Upper lobe of left lung (tissue), 6 donors: ENCODE measurements around the gene SLC2A2. TPM values are rescaled to one million over a fixed set of nuclear protein-coding genes. Genes with fewer than 3 reads are reported as not detected.

Experiments used
- ATAC-seq, 2 donors: fragments of 200-7000 bp; cut with Tn5 transposase; one replicate each; pipeline ENCODE4 v1.9.1; 2022; ENCODE audit warnings: mild to moderate bottlenecking in 2 of 2, moderate library complexity in 2 of 2; ENCODE audit not compliant: low FRiP score in 2 of 2
- DNase-seq, 2 donors: peaks; one replicate each; pipeline ENCODE4 v3.0.0-alpha.2; 2019 to 2020
- H3K27ac ChIP-seq, 4 donors: fragments of 200-600 bp; sonication (generic); one replicate each; pipeline ENCODE4 v1.5.1; 2016 to 2019
- H3K27me3 ChIP-seq, 4 donors: fragments of 200-600 bp; sonication (generic); one replicate each; pipeline ENCODE4 v1.5.1; 2017 to 2019
- H3K36me3 ChIP-seq, 4 donors: fragments of 200-600 bp; sonication (generic); one replicate each; pipeline ENCODE4 v1.5.1; 2016 to 2019
- H3K4me1 ChIP-seq, 4 donors: fragments of 200-600 bp; sonication (generic); one replicate each; pipeline ENCODE4 v1.5.1; 2018 to 2019
- H3K4me3 ChIP-seq, 4 donors: fragments of 200-600 bp; sonication (generic); one replicate each; pipeline ENCODE4 v1.5.1; 2017 to 2019; ENCODE audit warnings: mild to moderate bottlenecking in 2 of 4, moderate library complexity in 1 of 4
- H3K9me3 ChIP-seq, 4 donors: fragments of 200-600 bp; sonication (generic); one replicate each; pipeline ENCODE4 v1.5.1; 2018 to 2019
- CTCF ChIP-seq, 6 experiments: fragments of 450-650 bp in 4 of 6; fragments of 200-600 bp in 2 of 6; sonication (generic) in 2 of 6; IDR thresholded peaks; one replicate each; pipeline ENCODE4 v1.5.1; 2016 to 2019; ENCODE audit warnings: antibody characterized with exemption in 6 of 6
- EP300 ChIP-seq, 4 donors: sonication (generic); formaldehyde crosslinking; IDR thresholded peaks; one replicate each; pipeline ENCODE4 v1.5.1; 2017; ENCODE audit warnings: antibody characterized with exemption in 4 of 4, control low read depth in 2 of 4
- POLR2A ChIP-seq, 4 donors: fragments of 450-650 bp; IDR thresholded peaks; one replicate each; pipeline ENCODE4 v1.5.1; 2016 to 2017; ENCODE audit warnings: antibody characterized with exemption in 4 of 4, mild to moderate bottlenecking in 2 of 4
- POLR2AphosphoS5 ChIP-seq, 2 donors: sonication (generic); formaldehyde crosslinking; IDR thresholded peaks; one replicate each; pipeline ENCODE4 v1.5.1; 2017; ENCODE audit warnings: antibody characterized with exemption in 2 of 2
- WGBS, 2 donors: methylation state at CpG; one replicate each; pipeline ENCODE4 v1.1.5; 2017 to 2018; 5-methylcytosine and 5-hydroxymethylcytosine counted together
- total RNA-seq, 6 donors: library from RNA; depleted of rRNA in 4 of 6; stranded (reverse); fragments of >200 nt in 4 of 6; gene quantifications; one replicate each; pipeline versions ENCODE4 v1.1.0 to v1.2.1, GENCODE V29; 2016 to 2021
- donor health status: DM: no; HTN: no; CAD: no; lungs with moderate emphysema.
- donor health status: DM: no; HTN: yes; CAD: no; lungs with severe emphysema.

Gene SLC2A2
- total RNA-seq, 6 donors from 2014 or later: 0.06 to 0.13 TPM; not detected in 4

DNA sequence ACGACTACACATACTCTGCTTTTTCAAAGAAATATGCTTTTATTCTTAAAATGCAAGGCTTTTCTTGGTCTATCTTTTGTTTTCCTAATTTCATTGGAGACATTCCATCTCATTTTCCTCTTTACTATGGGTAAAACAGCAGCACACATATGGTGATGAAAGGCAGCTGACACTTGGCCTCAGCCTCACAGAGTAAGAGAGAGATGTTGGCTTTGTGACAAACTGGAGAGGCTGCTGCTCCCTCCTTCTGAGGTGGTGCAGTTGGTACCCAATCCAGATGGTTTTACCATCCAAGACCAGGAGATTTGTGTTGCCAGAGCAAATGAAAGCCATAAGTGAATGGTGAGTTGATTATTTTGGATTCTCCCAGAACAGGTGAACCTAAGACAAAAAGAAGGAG lies 13.2 kb upstream of the SLC2A2 start:
- DNase-seq (no peak), ATAC-seq (no peak)
- Histone ChIP-seq H3K27me3 (no peaks in the 10 kb centered on the region), H3K4me1 (peaks cover 0 to 3% (median under 1%) of the 10 kb centered on the region in 4 donors), H3K36me3 (no peaks in the 10 kb centered on the region), H3K4me3 (no peak overlapping the region), H3K9me3 (no peaks in the 10 kb centered on the region), H3K27ac (no peak overlapping the region)
- no peak for TF ChIP-seq EP300 (IDR thresholded peaks at IDR 0.05)
- no peak for TF ChIP-seq POLR2AphosphoS5 (IDR thresholded peaks at IDR 0.05)
- no peak for TF ChIP-seq POLR2A (IDR thresholded peaks at IDR 0.05)
- no peak for TF ChIP-seq CTCF (IDR thresholded peaks at IDR 0.05)
- WGBS, 2 donors: 83 to 89% methylated on average over 1 of the region's 1 CpG

DNA sequence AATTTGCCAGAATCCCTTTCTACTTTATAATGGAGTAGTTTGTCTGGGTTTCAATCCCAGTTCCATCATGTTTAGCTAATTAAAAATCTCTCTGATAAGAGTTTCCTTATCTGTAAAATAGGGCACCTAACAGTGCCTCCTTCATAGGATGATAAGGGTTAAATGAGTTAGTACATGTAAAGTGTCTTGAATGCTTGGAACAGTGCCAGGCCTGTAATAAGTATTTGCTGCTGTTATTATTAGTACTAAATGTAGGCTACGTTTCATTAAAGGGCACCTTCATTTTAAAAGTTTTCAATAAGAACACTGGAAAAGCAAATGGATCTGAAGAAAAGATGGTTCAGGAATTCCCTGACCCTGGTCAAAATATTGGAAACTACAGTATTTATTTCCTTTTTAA lies 11.8 kb upstream of the SLC2A2 start:
- H3K27ac ChIP-seq: no peak overlapping the region
- H3K4me1 ChIP-seq: no peaks in the 10 kb centered on the region
- H3K27me3 ChIP-seq: no peaks in the 10 kb centered on the region
- WGBS, 2 donors: 24 to 36% methylated on average over 1 of the region's 1 CpG
- TF ChIP-seq POLR2A (IDR thresholded peaks at IDR 0.05): no peak
- no peak for TF ChIP-seq EP300 (IDR thresholded peaks at IDR 0.05)
- TF ChIP-seq CTCF (IDR thresholded peaks at IDR 0.05): no peak
- no peak for TF ChIP-seq POLR2AphosphoS5 (IDR thresholded peaks at IDR 0.05)
- no peak overlapping the region for H3K4me3 ChIP-seq
- DNase-seq (no peak), ATAC-seq (no peak)
- no peaks in the 10 kb centered on the region for H3K9me3 ChIP-seq
- no peaks in the 10 kb centered on the region for H3K36me3 ChIP-seq

DNA sequence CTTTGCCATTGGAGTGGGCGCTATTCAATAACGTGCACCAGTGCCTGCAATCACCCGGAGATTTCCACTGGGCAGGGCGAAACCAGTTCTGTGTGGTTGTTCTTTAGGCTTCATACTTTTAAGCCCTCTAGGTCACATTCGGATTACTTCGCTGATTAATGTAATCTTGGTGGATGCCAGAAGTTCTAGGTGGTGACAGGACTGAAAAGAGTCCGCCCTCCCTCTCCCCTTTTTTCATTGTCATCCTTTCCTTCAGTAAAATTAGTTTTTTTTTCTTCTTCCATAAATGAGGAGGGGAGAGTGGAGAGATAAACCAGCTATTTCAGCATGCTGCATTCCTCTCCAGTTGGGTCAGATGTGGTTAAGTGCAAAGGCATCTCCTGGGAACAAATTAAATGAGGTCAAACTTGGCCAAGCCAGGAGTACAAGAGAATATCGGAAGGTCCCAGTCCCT lies 2.3 kb upstream of the SLC2A2 start:
- Histone ChIP-seq H3K4me3 (peak overlapping the region in 3 of 4 donors; percentile 2 to 28 (median 21)), H3K4me1 (peaks cover 0 to 11% (median 6%) of the 10 kb centered on the region in 4 donors), H3K9me3 (no peaks in the 10 kb centered on the region), H3K27me3 (no peaks in the 10 kb centered on the region), H3K36me3 (no peaks in the 10 kb centered on the region), H3K27ac (no peak overlapping the region)
- 63 to 78% methylated on average over 4 to 8 of the region's 8 CpGs for WGBS, 2 donors
- TF ChIP-seq CTCF (IDR thresholded peaks at IDR 0.05) (no peak), EP300 (IDR thresholded peaks at IDR 0.05) (no peak), POLR2A (IDR thresholded peaks at IDR 0.05) (no peak), POLR2AphosphoS5 (IDR thresholded peaks at IDR 0.05) (no peak)
- no peak for DNase-seq
- ATAC-seq: peak in 1 of 2 donors; percentile 93

DNA sequence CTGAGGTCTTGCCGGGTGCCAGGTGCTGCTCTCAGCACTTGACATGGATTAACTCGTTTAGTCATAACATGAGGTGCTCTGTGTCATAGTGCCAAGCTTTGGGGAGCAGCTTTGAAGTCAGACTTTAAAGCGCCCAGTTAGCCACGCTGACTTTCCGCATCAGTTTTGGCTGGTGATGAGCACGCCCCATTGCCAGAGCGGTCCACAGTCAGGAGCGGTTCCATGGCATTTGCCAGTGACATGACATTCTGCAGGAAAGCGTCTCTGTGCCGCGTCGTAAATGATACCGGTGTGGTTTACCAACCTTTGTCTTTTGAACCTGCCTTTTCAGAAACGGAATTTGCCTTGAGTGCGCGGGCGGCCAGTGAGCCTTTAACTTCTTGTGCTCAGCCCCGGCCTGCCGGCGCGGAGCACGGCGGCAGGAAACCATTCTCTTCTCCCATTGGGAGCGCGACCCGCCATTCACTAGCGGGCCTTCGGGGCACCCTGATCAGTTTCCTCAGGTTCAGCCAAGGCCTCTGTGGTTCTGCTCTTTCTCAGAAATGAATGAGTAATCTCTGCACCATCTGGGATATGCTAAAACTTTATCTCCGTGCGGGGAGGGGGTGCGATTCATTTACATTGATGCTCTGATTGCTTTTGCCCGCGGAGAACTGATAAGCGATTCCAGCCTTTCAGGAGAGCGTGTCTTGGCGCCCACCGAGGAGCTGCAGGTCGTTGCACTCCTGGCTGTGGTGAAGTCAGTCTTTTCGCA lies 1.7 kb upstream of the SLC2A2 start:
- H3K4me1 ChIP-seq: peaks cover 0 to 11% (median 6%) of the 10 kb centered on the region in 4 donors
- peak overlapping the region in 3 of 4 donors; percentile 2 to 28 (median 21) for H3K4me3 ChIP-seq
- WGBS, 2 donors: 11 to 17% methylated on average over 31 to 39 of the region's 39 CpGs
- H3K36me3 ChIP-seq: no peaks in the 10 kb centered on the region
- no peak overlapping the region for H3K27ac ChIP-seq
- ATAC-seq (peak; percentile 19 to 64), DNase-seq (peak; percentile 23 to 73)
- no peaks in the 10 kb centered on the region for H3K9me3 ChIP-seq
- no peaks in the 10 kb centered on the region for H3K27me3 ChIP-seq
- TF ChIP-seq POLR2AphosphoS5 (IDR thresholded peaks at IDR 0.05) (no peak), EP300 (IDR thresholded peaks at IDR 0.05) (no peak), CTCF (IDR thresholded peaks at IDR 0.05) (no peak), POLR2A (IDR thresholded peaks at IDR 0.05) (no peak)

DNA sequence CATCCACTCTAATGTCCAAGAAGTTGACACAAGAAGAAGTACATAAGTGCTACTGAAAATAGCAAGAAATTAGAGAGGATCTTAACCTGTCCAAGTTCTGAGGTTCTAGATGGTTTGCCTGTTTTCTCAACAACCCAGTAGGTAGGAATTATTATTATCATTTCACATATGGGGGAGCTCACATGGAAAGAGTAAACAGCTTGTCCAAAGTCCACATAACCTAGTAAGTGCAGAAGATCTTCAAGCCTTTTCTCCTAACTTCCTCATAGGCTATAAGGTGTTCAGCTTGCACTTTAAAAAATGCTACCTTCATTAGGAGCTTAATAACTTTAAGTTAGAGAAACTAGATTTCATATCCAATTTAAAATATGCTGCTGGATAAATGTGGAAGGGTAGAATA lies 3.0 kb downstream of the SLC2A2 start:
- ATAC-seq: no peak
- Histone ChIP-seq H3K4me3 (no peak overlapping the region), H3K9me3 (no peaks in the 10 kb centered on the region), H3K27ac (no peak overlapping the region), H3K27me3 (no peaks in the 10 kb centered on the region), H3K36me3 (no peaks in the 10 kb centered on the region), H3K4me1 (peaks cover 0 to 8% (median 5%) of the 10 kb centered on the region in 4 donors)
- no peak for DNase-seq
- no peak for TF ChIP-seq POLR2A (IDR thresholded peaks at IDR 0.05)
- no peak for TF ChIP-seq POLR2AphosphoS5 (IDR thresholded peaks at IDR 0.05)
- no peak for TF ChIP-seq CTCF (IDR thresholded peaks at IDR 0.05)
- TF ChIP-seq EP300 (IDR thresholded peaks at IDR 0.05): no peak
